ENCODE results near the gene NCEH1. TPM values are rescaled to one million over a fixed set of nuclear protein-coding genes. Genes with fewer than 3 reads are reported as not detected.

NCEH1 gene
- total RNA-seq, 1 experiment from 2014 or later, result 11.5 TPM

- H3K36me3 ChIP-seq (ENCODE audit: control insufficient read depth in 1 of 2, insufficient read depth in 2 of 2, low read length in 2 of 2), result no peaks in the 10 kb centered on the region
- DNase-seq (ENCODE audit: low read depth, low spot score) (peak; percentile 22), ATAC-seq (peak; percentile 75)
- H3K27me3 ChIP-seq (ENCODE audit: insufficient read depth, low read length), result no peaks in the 10 kb centered on the region
- no peaks in the 10 kb centered on the region for H3K4me1 ChIP-seq (ENCODE audit: control insufficient read depth in 1 of 2, insufficient read depth in 2 of 2, low read length in 2 of 2)
- no peaks in the 10 kb centered on the region for H4K20me1 ChIP-seq (ENCODE audit: insufficient read depth)
- H3K9me2 ChIP-seq (ENCODE audit: insufficient read depth), result no peaks in the 10 kb centered on the region
- H3K9ac ChIP-seq (ENCODE audit: low read length), result no peak overlapping the region
- ChIA-PET POLR2A (no interaction called here), RAD21 (ENCODE audit: low non-redundant PET in 1 of 2, low total read pairs in 2 of 2, uncharacterized antibody in 2 of 2, unreplicated experiment in 2 of 2) (no interaction called here), CTCF (interaction anchor here (0.7 kb wide), 1 partner anchor 9 kb away, joined by 3 read pairs; no protein-coding TSS in a partner anchor)
- no peak overlapping the region for H3K27ac ChIP-seq (ENCODE audit: low read depth, low read length)
- intact Hi-C loops (cut with micrococcal nuclease), result no loop called here
- peak overlapping the region; percentile 10 for H2AFZ ChIP-seq (ENCODE audit: low read depth, low read length, poor library complexity, severe bottlenecking)
- TF ChIP-seq CTCF (IDR thresholded peaks at IDR 0.05 in 2 of 3, conservative IDR thresholded peaks at IDR 0.05 in 1 of 3; ENCODE audit: borderline replicate concordance in 1 of 3, insufficient read depth in 1 of 3, low read depth in 2 of 3, low read length in 2 of 3) (peak; percentile 13 to 53 (median 46); a peak in 4 of 6 replicates), ELF1 (IDR thresholded peaks at IDR 0.05; ENCODE audit: borderline replicate concordance, low read depth) (no peak), ZNF274 (IDR thresholded peaks at IDR 0.05; ENCODE audit: low read depth, low read length) (no peak), CBX3 (IDR thresholded peaks at IDR 0.05; ENCODE audit: low read depth) (0 out of 2 replicates have a peak, but pooled peaks have one; percentile 30)
- H3K4me2 ChIP-seq (ENCODE audit: low read length), result no peak overlapping the region
- peaks cover 0 to 7% of the 10 kb centered on the region in 2 experiments; a peak in 1 of 4 replicates for H3K9me3 ChIP-seq (ENCODE audit: control insufficient read depth in 1 of 2, insufficient read depth in 1 of 2, low read depth in 1 of 2, low read length in 2 of 2)
- H3K4me3 ChIP-seq (replicated peaks in 1 of 2; ENCODE audit: low read depth in 1 of 2, low read length in 2 of 2), result no peak overlapping the region
- no peaks in the 10 kb centered on the region for H3K79me2 ChIP-seq (ENCODE audit: insufficient read depth, low read length)
- BruUV-seq (replicated peaks), result no TSS peak
Observed at GRCh38 chr3:172717493-172718088, 6.7 kb upstream of the NCEH1 start.

- no peaks in the 10 kb centered on the region for H4K20me1 ChIP-seq (ENCODE audit: insufficient read depth)
- no peaks in the 10 kb centered on the region for H3K79me2 ChIP-seq (ENCODE audit: insufficient read depth, low read length)
- H3K4me3 ChIP-seq (replicated peaks in 1 of 2; ENCODE audit: low read depth in 1 of 2, low read length in 2 of 2), result no peak overlapping the region
- no peak for DNase-seq (ENCODE audit: low read depth, low spot score)
- RAD21 ChIA-PET (ENCODE audit: low non-redundant PET in 1 of 2, low total read pairs in 2 of 2, uncharacterized antibody in 2 of 2, unreplicated experiment in 2 of 2), result no interaction called here
- POLR2A ChIA-PET, result no interaction called here
- ATAC-seq, result no peak
- H3K36me3 ChIP-seq (ENCODE audit: control insufficient read depth in 1 of 2, insufficient read depth in 2 of 2, low read length in 2 of 2), result no peaks in the 10 kb centered on the region
- BruUV-seq (replicated peaks), result no TSS peak
- intact Hi-C loops (cut with micrococcal nuclease), result no loop called here
- H3K9me3 ChIP-seq (ENCODE audit: control insufficient read depth in 1 of 2, insufficient read depth in 1 of 2, low read depth in 1 of 2, low read length in 2 of 2), result peaks cover 0 to 7% of the 10 kb centered on the region in 2 experiments; a peak in 1 of 4 replicates
- CTCF ChIA-PET, result no interaction called here
- H3K27me3 ChIP-seq (ENCODE audit: insufficient read depth, low read length), result no peaks in the 10 kb centered on the region
- no peaks in the 10 kb centered on the region for H3K9me2 ChIP-seq (ENCODE audit: insufficient read depth)
- no peak overlapping the region for H3K27ac ChIP-seq (ENCODE audit: low read depth, low read length)
- no peak overlapping the region for H3K4me2 ChIP-seq (ENCODE audit: low read length)
- H3K9ac ChIP-seq (ENCODE audit: low read length), result no peak overlapping the region
- no peak overlapping the region for H2AFZ ChIP-seq (ENCODE audit: low read depth, low read length, poor library complexity, severe bottlenecking)
- H3K4me1 ChIP-seq (ENCODE audit: control insufficient read depth in 1 of 2, insufficient read depth in 2 of 2, low read length in 2 of 2), result peaks cover 7 to 9% of the 10 kb centered on the region in 2 experiments
- TF ChIP-seq RAD21 (IDR thresholded peaks at IDR 0.05; ENCODE audit: low read depth) (no peak), FOSL1 (IDR thresholded peaks at IDR 0.05; ENCODE audit: low read depth) (no peak), ZBTB33 (IDR thresholded peaks at IDR 0.05; ENCODE audit: extremely low read depth, insufficient replicate concordance, low read length) (no peak), SRF (IDR thresholded peaks at IDR 0.05; ENCODE audit: low read depth) (no peak), ZNF274 (IDR thresholded peaks at IDR 0.05; ENCODE audit: low read depth, low read length) (no peak), CBX3 (IDR thresholded peaks at IDR 0.05; ENCODE audit: low read depth) (no peak), YY1 (IDR thresholded peaks at IDR 0.05; ENCODE audit: extremely low read depth, insufficient replicate concordance, low read depth, low read length) (no peak), SP1 (IDR thresholded peaks at IDR 0.05; ENCODE audit: low read depth) (no peak)
- TF ChIP-seq, protein P1, sequence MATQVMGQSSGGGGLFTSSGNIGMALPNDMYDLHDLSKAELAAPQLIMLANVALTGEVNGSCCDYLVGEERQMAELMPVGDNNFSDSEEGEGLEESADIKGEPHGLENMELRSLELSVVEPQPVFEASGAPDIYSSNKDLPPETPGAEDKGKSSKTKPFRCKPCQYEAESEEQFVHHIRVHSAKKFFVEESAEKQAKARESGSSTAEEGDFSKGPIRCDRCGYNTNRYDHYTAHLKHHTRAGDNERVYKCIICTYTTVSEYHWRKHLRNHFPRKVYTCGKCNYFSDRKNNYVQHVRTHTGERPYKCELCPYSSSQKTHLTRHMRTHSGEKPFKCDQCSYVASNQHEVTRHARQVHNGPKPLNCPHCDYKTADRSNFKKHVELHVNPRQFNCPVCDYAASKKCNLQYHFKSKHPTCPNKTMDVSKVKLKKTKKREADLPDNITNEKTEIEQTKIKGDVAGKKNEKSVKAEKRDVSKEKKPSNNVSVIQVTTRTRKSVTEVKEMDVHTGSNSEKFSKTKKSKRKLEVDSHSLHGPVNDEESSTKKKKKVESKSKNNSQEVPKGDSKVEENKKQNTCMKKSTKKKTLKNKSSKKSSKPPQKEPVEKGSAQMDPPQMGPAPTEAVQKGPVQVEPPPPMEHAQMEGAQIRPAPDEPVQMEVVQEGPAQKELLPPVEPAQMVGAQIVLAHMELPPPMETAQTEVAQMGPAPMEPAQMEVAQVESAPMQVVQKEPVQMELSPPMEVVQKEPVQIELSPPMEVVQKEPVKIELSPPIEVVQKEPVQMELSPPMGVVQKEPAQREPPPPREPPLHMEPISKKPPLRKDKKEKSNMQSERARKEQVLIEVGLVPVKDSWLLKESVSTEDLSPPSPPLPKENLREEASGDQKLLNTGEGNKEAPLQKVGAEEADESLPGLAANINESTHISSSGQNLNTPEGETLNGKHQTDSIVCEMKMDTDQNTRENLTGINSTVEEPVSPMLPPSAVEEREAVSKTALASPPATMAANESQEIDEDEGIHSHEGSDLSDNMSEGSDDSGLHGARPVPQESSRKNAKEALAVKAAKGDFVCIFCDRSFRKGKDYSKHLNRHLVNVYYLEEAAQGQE (IDR thresholded peaks at IDR 0.05; ENCODE audit: low read depth), result no peak
Observed at GRCh38 chr3:172716476-172716875, 5.6 kb upstream of the NCEH1 start.

Data from HCT116 (cell line).